Suppressor macrophage (primary cell): Measurements from ENCODE around the gene UBL4B.

ENCODE experiments used
- DNase-seq, 4 experiments: peaks; one replicate each; pipeline ENCODE4 v3.0.0-alpha.2; 2020 to 2022

UBL4B gene

GRCh38 chr1:110114173-110114572 is 1.9 kb downstream of the UBL4B start:
- no peak for DNase-seq

DNA sequence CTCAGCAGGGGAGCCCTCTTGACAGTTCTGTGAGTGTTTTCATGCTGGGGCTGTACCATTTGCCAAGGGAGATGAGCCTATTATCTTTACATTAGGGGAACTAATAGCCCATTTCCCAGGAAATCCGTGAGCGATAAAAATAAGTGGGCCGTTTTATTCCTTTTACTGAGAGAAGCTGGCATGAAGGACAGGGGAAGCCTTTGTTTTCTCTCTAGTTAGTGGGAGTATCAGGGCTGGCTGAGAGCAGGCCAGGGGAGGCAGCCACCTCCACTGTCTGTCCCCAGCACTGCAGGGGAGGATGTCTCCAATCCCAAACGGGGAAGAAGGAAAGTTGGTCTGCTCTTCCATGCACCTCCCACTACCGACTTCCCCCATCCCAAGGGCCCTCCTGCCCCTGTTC is 2.5 kb downstream of the UBL4B start:
- DNase-seq = no peak

- DNase-seq = peak in 1 of 4 experiments; percentile 10
Measured at GRCh38 chr1:110118636-110119396, 6.6 kb downstream of the UBL4B start.

GRCh38 chr1:110119843-110120242 is 7.6 kb downstream of the UBL4B start:
- DNase-seq = no peak

DNA sequence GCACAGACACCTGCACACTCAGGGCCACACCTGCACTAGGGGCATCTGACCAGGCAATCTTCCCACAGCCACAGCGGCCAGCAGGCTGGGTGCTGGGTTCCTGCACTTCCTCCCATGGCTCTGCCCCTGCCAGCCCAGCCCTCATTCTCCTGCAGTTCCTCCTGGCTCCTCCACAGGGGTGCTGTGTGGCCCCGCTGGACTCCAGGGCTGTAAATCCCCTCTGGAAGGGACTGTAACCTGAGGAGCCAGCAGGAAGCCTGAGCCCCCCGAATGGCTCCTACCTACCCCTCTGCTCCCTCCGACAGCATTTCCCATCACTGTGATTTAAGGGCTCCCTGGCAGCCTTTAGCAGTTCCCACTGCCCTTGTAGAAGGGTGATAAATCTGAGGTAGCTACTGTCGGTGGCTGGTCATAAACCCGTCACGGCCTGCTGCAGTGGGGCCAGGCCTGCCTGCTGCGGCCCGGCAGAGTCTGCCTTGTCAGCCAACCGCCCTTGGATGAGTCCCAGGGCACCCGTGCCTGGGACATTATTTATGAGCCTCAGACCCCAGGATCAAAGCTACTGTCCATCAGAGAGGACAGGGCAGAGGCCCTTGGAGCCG is 8.8 kb downstream of the UBL4B start:
- DNase-seq = no peak

DNA sequence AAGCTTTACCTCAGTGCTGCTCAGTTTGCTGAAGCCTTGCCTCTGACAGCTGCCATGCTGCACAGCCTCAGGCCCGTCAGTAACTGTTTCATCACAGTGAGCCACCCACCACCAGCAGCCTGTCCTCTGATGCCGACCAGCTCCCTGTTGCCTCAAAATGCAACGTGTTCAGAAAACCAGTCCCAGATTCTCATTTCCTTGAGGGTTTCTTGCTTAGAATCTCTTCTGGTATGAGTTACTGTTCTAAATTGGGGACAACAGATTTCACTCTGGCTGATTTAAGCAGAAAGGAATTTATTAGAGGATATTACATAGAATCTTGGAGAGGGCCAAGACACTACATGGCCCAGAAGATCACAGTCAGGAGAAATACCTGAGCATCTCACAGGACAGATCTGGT is 11.0 kb downstream of the UBL4B start:
- DNase-seq = no peak

DNA sequence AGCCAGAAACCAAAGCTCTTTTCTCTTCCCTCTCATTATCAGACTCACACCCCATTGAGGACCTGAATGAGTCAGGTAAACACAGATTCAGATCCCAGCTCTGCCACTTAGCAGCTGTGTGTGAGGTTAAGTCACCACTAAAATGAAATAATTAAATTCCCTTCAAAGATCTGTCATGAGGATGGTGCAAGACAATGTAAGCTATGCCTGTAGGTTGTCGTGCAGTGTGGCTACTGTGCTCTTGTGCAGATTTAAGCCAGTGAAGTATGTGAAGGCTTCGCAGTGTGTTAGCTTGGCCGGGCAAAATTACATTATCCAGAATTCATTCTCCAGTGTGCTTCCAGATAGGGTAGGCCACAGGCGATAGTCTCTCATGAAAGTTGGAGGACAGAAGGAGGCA is 13.6 kb downstream of the UBL4B start:
- no peak for DNase-seq

DNA sequence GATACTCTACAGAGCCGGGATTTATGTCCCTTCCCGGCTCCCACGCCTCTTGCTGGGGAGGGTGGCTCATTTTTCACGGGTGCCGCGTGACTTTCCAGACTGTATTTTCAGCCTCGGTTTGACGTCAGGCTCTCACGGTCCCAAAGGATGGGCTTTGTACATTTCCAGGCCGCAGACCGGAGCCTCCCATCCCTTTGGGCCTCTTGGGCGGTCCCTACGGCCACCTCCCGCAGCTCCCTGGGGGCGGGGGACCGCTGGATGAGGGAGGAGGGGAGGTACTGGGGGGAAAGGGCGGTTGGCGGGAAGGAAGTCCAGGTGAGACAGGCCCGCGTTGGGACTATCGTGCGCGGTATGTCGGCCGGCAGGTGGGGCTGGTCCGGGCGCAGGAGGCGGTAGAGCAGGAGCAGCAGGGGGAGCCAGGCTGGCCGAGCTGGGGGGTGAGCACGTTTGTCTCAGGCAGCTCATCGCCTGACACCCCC is 17.9 kb downstream of the UBL4B start:
- DNase-seq = no peak

GRCh38 chr1:110130989-110131388 is 18.7 kb downstream of the UBL4B start:
- no peak for DNase-seq

- no peak for DNase-seq
Measured at GRCh38 chr1:110132682-110133081, 20.4 kb downstream of the UBL4B start.

DNA sequence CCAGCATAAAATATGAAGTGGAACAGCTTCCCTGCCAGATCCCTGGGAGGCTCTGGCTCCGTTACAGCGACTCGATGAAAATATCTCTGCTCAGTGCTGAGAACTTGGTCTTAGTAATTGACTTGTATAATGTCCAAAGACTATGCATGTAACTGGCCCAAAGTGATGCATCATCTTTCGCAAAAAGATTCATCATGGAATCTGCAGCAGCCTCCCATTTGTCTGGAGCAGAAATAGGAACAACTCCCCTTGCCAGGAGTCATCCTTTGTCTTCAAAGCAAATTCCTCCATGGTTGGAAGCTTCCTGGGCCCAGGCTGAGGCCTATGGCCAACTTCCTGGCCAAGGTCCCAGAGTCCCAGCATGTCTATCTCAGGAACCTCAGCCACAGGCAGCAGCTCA is 21.2 kb downstream of the UBL4B start:
- DNase-seq = no peak

DNA sequence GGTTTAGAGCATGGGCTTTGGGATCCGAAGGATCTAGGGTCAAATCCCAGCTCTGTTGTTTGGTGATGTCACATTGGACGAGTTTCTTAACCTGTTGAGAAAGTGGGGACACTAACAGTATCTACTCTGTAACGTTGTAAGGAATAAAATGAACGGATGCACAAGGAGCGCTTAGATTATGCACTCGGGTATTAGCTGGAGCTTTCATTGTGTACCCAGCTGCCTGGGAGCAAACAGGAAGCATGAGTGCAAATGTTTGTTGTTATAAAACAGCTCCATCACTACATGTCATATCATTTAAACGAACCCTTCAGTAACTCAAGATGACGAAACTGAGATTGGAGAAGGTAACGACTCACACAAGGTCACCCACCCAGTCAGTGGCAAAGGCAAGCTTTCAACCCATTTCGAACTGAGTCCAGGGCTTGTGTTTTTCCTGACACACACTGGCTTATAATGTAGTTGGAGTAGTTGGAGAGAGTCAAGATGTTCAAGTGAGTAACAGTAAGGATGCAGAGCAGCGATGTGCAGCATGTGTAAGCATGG is 21.9 kb downstream of the UBL4B start:
- no peak for DNase-seq

DNA sequence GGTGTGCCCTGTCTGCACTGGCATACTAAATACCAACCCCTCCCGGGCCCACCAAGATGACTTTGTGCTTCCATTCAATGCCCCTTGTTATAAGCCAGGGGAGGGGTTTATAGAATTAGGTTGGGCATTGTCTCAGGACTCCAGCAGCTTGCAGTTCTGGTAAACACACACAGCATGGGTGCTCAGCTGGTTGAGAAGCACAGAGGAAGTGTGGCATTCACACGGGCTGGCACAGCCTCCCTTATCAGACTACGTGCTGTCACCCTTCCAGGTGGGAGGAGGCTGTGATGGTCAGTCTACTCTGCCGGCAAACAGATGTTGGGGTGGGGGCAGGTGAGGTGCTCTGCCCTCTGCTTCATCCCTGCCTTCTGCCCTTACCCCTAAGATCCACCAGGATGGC is 23.0 kb downstream of the UBL4B start:
- no peak for DNase-seq

DNA sequence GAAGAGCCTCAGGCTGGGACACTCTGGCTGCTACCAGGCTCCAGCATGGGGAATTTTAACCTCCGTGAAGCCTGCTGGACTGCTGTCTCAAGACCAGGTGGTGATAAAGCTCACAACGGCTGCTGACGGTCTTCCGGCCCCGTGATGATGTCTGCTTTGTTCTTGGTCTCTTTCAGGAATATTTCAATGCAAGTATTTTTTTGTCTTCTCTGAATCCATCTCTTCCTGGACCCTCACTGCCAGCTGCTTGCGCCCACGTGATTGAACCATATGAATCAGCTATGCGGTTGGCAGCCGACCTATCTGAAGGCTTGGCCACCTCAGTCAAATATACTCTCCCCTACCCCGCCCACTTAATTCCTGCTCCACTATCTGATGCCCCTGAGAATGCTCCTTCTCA is 23.4 kb downstream of the UBL4B start:
- DNase-seq = no peak

- DNase-seq = no peak
Measured at GRCh38 chr1:110136911-110137310, 24.7 kb downstream of the UBL4B start.

DNA sequence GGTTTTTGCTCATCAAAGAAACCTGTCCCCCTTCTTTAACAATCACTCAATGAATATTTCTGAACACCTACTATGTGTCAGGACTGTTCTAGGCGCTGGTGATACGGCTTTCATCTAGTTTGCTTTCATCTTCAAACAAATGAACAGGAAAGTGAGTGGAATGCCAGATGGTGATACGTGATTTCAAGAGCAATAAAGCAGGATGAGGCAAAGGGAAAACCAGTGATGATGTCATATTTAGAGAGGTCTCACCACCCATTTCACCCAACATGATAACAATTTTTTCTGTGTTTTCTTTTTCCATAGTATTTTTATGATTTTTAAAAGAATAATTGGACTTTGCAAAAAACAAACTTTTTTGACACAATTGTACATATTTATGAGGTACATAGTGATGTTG is 26.7 kb downstream of the UBL4B start:
- DNase-seq = no peak

- no peak for DNase-seq
Measured at GRCh38 chr1:110144366-110144765, 32.1 kb downstream of the UBL4B start.

DNA sequence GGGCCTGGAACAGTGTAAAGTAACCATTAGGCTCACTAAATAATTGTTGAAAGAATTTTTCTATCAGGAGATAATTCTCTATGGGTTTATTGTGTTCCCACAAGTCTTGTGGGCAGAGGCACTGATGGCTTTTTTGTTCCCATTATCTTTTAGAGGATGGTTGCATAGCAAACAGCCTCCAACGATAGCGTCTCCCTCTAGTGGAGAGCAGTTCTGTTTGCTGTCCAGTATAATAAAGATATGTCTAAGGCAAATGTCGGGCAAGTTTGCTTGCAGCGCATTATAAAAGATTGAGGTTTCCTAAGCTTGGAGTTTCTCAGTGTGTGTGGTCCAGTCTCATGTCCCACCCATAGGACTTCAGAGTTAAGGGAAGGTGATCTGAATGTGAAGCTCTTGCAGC is 36.7 kb downstream of the UBL4B start:
- peak in 3 of 4 experiments; percentile 14 to 27 (median 21) for DNase-seq

DNA sequence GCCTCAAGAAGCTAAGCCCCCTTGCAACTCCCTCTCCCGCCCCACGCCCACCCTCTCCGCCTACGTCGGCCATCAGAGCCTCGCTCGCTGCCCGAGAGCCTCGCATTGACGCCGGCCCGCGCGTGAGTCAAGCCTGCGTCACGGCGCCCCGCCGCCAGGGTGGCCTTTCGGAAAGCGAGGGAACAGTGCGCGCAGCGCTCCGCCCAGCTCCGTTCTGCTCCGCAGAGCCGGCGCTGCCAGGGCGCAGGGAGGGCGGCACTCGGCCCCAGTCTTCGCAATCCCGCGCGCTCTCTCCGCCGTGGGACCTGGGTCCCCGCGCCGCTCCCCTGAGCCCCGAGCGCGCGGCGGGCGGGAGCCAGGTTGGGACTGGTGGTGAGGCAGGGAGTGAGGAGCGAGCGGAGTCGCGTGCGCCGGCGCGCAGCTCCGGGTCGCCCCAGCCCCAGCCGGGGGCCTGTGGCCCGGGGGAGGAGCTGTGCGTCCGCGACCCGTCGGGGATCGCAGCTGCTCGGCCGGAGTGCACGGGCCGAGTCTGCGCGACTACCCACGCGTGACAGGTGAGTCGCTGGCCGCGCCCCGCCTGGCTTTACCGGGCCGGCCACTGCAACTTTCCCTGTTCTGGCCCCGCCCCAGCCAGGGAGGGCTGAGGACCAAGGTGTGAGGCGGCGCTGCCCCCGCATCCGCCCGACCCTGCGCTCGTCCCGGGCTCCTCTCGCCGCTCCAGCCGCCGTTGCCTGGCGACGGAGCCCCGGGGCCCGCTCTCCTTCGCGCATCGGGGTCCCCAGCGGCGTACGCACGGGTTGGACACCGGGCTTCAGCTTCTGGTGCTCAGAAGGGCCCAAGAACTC is 38.3 kb downstream of the UBL4B start, which contains the start of gene SLC6A17:
Gene SLC6A17 (plus strand): TSS at position 165 of the 845 bp plus-strand sequence. CDS start 16,436 bp downstream, outside the sequence.
- peak; percentile 13 to 46 (median 20) for DNase-seq

GRCh38 chr1:110151175-110151669 is 39.0 kb downstream of the UBL4B start:
- no peak for DNase-seq

- DNase-seq = no peak
Measured at GRCh38 chr1:110152133-110152785, 40.0 kb downstream of the UBL4B start.

GRCh38 chr1:110153407-110153950 is 41.2 kb downstream of the UBL4B start:
- no peak for DNase-seq
